LoVo (cell line): ENCODE data around the gene CPT1B.
A peak's percentile ranks its signal among the peaks of the same experiment; 100 is the strongest.
"Not testable (repeated sequence)": the region's sequence is repeated elsewhere in the genome, so short reads cannot be mapped to it uniquely, and the experiment has no call there.

Source experiments
- DNase-seq: peaks from one replicate; pipeline ENCODE4 v3.0.0-alpha.2; 2016; ENCODE audit warnings: low spot score

Gene CPT1B

GRCh38 chr22:50609599-50609998 lies 31.4 kb upstream of the CPT1B start:
- no peak for DNase-seq

- DNase-seq = no peak
Observed at GRCh38 chr22:50608996-50609395, 30.8 kb upstream of the CPT1B start.

GRCh38 chr22:50608058-50608840 lies 30.0 kb upstream of the CPT1B start:
- not testable (repeated sequence) for DNase-seq

GRCh38 chr22:50607659-50608020 lies 29.4 kb upstream of the CPT1B start:
- no peak for DNase-seq

GRCh38 chr22:50606946-50607658 lies 28.9 kb upstream of the CPT1B start:
- DNase-seq = no peak

- no peak for DNase-seq
Observed at GRCh38 chr22:50606165-50606945, 28.1 kb upstream of the CPT1B start.

- DNase-seq = no peak
Observed at GRCh38 chr22:50605613-50606074, 27.4 kb upstream of the CPT1B start.

GRCh38 chr22:50605002-50605612 lies 26.9 kb upstream of the CPT1B start:
- no peak for DNase-seq

- DNase-seq = no peak
Observed at GRCh38 chr22:50604256-50605001, 26.2 kb upstream of the CPT1B start.

- no peak for DNase-seq
Observed at GRCh38 chr22:50603511-50604255, 25.5 kb upstream of the CPT1B start.

- no peak for DNase-seq
Observed at GRCh38 chr22:50602338-50602700, 24.1 kb upstream of the CPT1B start.

GRCh38 chr22:50601669-50602337 lies 23.6 kb upstream of the CPT1B start:
- no peak for DNase-seq

- no peak for DNase-seq
Observed at GRCh38 chr22:50600967-50601668, 22.9 kb upstream of the CPT1B start.

- DNase-seq = peak; percentile 36
Observed at GRCh38 chr22:50600538-50600937, 22.3 kb upstream of the CPT1B start, which contains the start of gene MAPK8IP2. Gene MAPK8IP2 (plus strand): TSS chr22:50600793. CDS start chr22:50600819, 26 bp downstream.

GRCh38 chr22:50599816-50600455 lies 21.7 kb upstream of the CPT1B start:
- peak; percentile 47 for DNase-seq

GRCh38 chr22:50597097-50597496 lies 18.9 kb upstream of the CPT1B start:
- no peak for DNase-seq

GRCh38 chr22:50595189-50595588 lies 17.0 kb upstream of the CPT1B start:
- DNase-seq = no peak

GRCh38 chr22:50587407-50587806 lies 9.2 kb upstream of the CPT1B start:
- no peak for DNase-seq

- DNase-seq = no peak
Observed at GRCh38 chr22:50586416-50586815, 8.2 kb upstream of the CPT1B start.
